HG03025 (cell line): ENCODE results near the gene CD99L2.
A peak's percentile ranks its signal among the peaks of the same experiment; 100 is the strongest.

Experiments
- ATAC-seq: cut with Tn5 transposase; IDR thresholded peaks from one replicate; pipeline ENCODE4 v1.9.1; 2021; ENCODE audit warnings: mild to moderate bottlenecking, moderate library complexity; ENCODE audit not compliant: unreplicated experiment, low FRiP score

The CD99L2 gene

DNA sequence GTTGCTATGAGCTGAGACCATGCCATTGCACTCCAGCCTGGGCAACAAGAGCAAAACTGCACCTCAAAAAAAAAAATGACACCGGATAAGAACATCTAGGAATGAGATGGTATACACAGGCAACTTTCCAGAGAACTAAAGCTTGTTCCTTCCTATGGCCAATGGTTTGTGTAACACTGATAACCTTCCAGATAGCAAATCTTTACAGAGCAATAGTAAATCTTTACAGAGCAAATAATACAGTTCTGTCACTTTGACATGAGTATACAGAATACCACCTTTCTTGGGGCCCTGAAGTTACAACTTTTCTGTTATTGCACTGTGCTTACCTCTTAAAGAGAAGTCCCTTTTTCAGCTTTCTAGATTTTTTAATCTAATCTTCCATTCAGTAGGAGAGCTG is 91.6 kb downstream of the CD99L2 start:
- ATAC-seq = no peak

DNA sequence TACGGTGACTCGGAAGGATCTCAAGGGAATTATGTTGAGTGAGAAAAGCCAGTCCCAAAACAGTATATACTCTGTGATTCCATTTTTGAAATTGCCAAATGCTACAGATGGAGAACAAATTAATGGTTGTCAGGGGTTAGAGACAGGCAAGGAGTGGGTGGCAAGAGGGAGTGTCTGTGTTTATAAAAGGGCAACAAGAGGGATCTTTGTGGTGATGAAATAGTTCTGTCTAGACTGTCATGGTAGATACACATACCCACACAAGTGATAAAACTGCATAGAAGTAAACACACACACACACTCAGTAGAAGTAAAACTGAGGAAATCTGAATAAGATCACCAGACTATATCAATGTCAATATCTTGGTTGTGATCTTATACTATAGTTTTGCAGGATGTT is 92.7 kb downstream of the CD99L2 start:
- ATAC-seq = no peak

DNA sequence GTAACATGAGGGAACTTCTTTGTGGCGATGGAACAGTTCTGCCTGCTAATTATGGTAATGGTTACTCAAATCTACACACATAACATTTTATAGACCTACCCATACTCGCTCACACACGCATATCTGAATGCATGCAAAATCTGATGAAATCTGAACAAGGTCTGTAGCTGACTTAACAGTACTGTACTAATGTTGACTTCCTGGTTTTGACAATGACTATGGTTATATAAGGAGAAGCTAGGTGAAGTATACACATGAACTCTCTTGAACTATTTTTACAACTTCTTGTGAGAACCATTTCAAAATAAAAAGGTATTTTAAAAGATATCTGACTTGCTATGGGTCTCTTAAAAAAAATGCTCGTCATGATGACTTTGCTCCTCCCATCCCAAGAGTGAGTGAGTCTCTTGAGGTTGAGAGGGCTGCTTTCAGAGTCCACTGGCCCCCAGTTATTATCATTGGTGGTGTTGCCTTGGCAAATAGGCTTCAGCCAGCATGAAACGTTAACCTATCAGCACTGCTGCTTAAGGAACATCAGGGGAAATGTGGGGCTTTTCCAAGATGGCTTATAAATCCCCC is 105.4 kb downstream of the CD99L2 start:
- ATAC-seq = no peak

DNA sequence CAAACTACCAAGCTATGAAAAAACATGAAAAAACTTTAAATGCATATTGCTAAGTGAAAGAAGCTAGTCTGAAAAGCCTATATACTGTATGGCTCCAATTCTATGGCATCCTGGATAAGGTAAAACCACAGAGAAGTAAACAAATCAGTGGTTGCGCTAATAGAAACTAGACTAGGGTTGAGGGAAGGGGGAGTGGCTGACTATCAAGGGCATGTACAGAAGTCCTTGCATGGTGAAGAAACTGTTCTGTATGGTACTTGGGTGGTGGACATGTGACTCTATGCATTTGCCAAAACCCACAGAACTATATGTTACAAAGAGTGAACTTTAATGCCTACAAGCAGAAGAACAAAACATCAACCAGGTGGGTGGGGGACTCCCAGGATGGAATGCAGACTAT is 108.4 kb downstream of the CD99L2 start:
- ATAC-seq = no peak

DNA sequence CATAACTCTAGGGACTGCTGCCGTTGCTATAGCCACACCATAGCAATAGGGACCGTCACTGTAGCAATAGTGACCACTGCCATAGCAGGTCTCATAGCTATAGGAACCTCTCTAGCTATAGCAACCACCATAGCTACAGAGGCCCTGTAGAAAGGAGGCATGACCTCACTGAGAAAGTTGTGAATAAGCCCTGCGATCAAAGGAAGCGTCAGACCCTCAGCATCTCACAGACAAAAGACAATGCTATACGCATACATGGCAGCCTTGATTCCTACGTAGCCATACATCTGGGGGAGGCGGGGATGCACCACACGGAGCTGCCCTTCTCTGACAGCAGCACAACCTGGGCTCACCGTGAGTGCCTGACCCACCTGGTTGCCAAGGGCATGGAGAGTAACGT is 116.8 kb downstream of the CD99L2 start:
- no peak for ATAC-seq

DNA sequence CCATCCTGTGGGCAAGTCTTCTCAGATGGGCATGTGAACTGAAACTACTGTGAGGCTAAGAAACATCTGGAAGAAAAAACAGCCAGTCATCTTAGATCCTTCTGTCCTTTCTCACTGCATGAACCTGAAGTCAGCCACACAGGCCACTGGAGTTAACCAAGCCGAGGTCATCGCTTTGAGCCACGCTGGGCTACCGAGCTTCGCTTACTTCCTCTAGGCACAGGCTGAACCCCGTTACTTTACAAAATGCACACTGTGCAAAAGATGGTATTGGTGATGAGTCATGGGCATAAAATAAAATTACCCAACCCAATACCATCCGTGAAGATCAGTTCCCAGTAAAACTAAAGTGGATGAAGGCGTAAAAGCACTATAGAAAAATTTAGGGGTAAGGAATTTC is 119.1 kb downstream of the CD99L2 start:
- no peak for ATAC-seq

DNA sequence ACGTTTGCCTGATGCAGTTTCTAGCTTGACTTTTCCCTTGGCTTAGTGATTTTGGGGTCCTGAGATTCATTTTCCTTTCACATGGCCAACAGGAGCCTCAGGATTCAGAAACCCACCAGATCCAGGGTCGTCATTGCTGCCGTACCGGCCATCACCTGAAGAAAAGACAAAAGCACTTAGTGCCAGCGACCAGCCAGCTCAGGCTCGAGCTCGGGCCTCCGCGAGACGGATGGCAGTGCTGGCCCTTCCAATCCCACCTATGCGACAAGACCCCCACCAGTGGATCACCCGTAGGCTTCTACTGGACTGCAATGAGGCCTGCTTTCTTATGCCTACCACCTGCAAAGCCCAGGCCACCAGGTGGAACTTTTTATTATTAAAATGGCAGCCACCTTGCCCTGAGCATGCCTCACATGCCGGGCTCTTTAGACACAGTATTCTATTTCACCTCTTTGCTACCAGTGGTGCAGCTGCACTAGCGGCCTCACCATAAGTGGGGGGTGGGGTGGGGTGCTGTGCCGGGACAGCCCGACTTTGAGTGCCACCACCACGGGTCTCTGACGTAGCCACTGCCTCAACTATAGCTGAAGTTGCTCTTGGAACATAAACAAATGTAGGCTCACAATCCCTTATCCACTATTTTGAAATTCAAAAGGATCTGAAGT is 121.0 kb downstream of the CD99L2 start:
- ATAC-seq = no peak

DNA sequence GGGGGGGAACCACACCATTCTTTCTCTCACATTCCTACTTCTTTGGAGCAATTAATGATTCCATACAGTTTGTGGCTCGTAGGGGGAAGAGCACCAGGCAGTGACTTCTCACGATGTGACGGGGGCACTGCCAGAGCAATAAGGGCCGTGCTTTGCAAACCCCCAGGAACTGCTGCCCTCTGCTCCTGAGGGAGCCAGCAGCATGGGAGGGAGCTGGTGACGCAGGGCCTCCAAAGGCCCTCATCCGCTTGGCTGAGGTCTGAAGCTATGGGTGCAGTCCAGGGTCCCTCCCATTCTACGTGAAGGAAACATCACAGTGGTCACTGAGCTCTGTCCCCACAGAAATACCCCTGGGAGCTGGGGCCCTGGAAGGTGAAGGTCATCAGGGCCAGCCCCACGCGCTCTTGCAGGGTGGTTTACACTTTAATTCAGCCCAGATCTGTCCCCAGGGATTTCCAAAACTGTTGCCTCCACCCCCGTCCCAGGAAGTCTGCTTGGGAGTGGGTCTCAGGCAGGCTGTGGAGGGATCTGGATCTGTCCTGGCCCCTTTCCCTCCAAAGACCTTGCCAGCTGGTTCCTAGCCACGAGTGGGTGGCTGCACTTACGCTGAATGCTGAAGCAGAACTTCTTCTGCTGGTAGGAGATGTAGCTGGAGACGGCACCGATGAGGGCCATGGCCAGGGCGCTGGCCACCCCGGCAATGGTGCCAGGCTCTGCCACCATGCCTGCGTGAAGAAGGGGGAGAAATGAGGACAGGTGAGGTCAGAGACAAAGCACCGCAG is 122.7 kb downstream of the CD99L2 start:
- no peak for ATAC-seq

DNA sequence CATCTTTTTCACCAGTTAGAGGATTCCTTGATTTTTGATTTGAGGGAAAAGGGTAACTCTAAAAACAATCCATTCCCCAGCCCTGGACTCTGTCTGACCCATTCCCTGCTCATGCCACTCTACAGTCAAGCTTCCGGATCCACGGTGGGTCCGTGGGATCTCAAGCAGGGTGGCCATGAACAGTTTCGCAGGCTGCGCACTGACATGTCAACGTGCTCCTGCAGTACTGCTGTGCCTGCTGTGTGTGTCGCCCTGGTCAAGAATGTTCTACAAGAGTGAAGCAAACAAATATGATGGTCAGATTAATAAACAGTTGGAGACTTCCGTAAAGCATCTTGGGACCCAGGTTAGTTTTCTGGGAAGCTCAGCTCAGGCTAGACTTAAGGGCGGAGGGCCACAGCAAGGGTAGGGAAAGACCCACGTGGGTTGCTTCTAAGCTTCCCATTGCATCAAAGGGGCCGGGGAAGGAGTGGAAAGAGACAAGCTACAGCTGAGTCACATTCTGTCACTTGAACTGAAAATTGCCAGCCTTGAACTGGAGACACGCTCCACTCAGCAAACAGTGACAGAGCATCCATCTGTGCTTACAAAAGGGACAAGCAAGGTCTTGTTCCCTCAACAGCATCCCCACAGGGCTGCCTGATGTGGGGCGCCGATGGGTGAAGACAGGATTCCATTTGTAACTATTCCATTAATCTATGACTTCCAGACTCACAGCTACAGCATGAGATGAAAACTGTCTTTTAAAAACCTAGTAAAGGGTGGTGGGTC is 123.5 kb downstream of the CD99L2 start:
- no peak for ATAC-seq

DNA sequence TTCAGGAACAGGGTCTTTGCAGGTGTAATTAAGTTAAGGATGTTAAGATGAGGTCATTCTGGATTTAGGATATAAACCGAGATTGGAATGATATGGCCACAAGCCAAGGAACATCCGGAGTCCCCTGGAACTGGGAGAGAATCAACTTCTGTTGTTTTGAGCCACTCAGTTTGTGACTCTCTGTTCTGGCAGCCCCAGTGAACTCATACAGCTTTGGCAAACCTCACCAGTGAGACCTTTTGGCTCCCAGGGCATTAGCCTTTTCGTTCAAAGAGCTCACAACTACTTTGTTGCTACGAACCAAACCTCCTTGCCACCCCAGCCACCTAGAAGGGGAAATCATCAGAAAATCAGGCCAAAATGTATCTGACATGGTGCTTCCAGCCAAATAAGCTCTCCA is 124.8 kb downstream of the CD99L2 start:
- ATAC-seq = no peak

DNA sequence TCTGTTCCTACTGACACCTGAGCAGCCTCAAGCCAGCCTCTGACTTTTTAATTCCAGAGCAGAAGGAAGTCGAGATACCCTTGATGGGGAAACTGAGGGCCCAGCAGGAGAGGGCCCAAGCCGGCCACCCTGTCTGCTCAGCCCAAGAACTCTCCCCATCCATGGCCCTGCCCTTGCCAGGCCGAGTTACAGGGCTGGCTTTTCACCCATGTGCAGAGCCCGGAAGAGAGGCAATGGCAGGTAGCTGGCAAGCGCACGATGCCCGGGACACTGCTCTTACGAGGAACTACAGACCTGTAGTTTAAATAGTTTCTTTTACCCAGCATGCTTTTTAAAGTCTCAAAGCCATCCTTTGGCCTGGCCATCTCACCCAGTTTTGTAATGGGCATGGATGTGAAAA is 125.4 kb downstream of the CD99L2 start:
- no peak for ATAC-seq

DNA sequence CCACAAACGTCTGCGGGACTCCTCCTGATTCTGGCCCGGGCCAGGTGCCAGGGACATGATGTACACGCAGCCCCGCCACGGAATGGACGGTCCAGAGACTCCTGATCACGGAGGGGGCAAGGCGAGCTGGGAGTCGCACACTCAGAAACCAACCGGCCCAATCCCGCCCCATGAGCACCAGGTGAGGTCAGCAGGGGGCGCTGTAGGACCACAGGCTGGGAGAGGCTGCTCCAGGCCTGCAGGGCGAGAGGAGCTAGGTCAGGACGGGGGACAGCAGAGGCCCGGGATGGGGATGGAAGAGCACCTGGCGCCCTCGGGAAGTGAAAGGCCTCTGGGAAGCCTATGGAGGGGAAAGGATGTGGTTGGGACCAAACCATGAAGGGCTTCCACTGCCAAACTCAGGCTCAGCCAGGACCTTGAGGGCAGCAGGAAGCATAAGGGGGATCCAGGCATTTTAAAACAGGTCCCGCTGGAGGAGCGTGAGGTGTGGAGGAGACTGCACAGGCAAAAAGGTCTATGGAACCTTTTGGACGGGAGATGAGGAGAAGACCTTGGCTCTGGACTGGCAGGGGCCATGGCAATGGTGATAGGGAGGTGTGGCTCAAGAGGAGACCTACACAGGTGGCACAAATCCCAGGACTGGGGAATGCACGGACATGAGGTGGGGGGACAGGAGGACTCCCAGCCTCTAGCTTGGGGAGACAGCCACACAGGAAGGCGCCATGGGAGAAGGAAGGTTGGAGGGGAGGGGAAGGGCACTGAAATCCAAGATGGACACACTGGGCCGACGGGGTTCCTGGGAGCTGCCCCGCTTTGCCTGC is 126.1 kb downstream of the CD99L2 start:
- peak; percentile 55 for ATAC-seq

DNA sequence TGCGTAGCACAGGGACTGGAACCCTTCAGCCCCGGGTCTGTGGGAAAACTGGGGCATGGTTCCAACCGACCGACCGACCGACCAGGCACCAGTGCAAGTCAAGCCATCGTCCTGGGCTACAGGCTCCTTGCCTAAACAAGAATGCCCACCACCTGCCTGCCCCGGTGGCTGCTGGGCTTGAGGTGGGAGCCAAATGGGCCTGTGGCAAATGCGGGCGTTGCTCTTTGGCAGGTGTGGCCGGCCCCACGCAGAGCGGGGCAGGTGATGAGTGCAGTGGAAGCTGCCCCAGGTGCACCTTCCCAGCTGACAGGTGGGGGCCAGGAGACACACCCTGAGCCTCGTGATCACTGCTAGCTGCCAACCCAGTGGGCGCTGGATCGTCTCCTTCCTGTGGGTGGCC is 127.4 kb downstream of the CD99L2 start:
- no peak for ATAC-seq

DNA sequence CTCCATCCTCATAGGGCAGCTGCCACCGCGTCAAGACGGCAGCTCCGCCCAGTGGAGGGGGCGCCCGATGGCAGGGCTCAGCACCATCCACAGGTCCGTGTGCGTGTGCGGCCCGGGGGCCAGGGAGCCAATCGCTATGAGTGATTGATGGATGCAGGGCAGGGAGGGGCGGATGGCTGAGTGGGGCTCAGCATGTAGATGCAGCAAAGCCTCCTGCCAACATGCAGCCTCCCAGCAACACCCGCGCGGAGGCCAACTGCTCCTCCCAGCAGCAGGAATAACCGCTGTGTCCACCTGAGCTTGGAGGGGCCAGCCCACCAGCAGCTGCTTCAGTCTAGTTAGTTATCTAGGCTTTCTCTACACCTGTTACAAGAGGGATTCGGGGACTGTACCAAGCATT is 127.8 kb downstream of the CD99L2 start:
- ATAC-seq = no peak

DNA sequence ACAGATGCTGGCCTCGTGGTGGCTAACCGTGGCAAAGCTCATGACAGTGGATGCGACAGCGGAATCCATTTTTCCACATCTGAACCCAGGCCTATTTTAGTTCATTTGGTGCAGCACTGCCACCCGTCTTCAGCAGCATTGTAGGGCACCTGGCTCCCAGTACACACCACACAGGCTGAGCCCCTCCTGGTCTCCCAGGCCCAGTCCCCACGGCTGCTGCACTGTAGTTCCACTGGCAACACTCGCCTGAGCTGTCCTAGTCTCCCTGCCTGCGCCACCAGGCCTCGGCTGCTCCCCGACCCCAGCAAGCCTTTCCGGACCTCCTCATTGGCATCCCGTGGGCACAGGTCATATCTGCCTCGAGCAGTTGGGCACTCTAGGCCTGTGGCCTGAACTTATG is 129.1 kb downstream of the CD99L2 start:
- no peak for ATAC-seq

DNA sequence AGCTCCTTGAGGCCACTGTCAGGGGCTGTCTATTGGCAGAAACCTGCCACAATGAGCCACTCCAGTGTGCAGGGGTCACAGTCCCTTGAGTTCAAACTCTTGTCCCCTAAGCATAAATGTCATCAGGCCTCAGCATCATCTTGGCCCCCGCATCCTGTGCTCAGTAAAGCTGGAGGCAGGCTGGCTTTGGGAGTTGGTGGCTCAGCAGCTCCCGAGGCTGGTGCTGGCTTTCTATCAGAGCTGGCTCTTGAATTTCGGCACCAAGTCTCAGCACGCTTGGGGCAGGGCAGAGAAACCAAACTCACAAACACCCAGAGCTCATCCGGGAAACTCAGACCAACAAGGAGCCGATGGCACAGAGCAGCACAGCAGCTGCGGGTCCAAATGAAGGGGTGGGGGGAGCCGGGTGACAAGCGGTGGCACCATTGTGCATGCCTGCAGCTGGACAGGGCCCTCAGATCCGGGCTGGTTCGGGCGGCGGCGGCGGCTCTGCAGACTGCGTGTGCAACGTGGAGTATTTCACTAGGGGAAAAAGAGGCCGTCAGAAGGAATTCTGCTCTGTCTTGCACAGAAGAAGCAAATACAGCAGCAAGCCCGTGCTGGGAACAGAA is 129.8 kb downstream of the CD99L2 start:
- no peak for ATAC-seq

DNA sequence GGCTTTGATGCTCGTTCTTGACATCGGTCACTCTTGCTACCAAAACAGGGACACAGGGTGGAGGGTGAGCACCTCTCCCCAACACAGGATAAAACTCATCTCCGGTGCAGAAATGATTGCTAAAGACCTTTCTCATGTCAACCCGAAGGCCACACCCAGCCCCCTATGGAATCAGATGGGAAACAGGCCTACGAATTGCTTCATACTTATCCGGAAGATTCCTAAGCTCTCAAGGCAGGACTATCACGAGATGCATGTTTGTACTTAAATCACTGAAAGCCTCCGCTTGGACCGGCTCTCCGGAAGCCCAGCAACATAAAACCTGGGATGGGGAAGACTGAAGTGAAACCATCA is 130.4 kb downstream of the CD99L2 start:
- no peak for ATAC-seq

DNA sequence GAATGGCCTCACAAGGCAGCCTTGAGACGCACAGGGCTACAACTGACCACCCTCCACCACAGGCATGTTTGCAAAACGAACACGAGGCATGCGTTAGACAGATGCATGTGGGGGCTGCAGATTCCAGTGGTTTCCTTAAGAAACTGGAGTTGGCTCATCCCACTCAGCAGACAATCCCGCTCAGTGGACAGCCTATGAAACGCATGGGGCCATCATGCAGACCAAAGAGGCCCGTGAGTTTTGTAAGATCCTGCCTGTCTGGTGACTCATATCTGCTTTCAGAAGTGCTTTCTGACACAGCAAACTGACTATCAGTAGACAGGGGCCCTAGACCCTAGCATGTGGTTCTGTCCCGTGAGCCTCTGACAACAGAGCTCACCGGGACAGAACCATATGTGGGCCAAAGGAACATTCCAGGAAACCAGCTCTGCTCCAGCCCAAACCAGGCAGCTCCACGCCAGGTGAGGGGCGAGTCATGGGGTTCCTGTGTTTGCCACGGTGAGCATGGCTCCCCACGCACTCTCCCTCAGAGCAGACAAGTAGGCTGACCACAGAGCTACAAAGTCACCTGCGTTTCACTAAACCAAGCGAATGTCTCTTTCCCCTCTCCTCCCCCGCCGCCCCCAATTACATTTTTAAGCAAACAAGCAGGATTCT is 130.9 kb downstream of the CD99L2 start:
- no peak for ATAC-seq

DNA sequence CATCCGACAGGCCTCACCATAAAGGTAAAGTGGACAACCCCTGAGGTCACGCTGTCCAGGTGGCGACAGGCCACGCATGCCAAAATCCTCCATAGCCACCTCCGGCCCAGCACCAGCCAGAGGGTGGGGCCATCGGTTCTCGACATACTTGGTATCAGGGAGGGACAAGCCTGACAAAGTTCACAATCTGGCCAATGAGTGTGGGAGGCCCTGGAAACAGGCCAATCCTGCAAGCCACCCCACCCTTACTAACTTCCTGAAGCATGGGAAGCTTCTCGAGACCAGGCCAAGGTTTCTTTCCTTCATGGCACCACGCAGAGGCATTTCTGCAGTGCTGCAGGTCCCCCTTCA is 131.4 kb downstream of the CD99L2 start:
- ATAC-seq = no peak
